Measurements from ENCODE around the gene PPM1N.

DNA sequence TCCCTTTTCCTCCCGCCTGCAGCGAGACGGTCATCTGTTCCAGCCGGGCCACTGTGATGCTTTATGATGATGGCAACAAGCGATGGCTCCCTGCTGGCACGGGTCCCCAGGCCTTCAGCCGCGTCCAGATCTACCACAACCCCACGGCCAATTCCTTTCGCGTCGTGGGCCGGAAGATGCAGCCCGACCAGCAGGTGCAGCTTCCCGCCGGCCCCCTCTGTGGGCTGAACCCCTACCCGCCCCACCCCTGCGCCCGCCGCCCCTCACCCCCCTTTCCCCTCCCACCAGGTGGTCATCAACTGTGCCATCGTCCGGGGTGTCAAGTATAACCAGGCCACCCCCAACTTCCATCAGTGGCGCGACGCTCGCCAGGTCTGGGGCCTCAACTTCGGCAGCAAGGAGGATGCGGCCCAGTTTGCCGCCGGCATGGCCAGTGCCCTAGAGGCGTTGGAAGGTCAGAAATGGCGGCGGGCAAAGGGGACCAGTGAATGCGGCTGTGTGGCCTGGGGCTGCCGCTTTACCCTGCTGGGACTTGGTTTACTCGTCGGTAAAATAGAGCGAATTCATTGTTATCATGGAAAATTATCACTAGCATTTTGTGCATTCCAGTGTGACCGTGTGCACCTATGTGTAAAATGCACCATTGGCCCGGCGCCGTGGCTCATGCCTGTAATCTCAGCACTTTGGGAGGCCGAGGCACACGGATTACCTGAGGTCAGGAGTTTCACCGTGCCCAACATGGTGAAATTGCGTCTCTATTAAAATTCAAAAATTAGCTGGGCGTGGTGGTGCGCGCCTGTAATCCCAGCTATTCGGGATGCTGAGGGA, 19.6 kb downstream of the PPM1N start:
- TF ChIP-seq CTCF (IDR thresholded peaks at IDR 0.05), result no peak
- no peak for TF ChIP-seq ZFX (IDR thresholded peaks at IDR 0.05; ENCODE audit: borderline replicate concordance)
